HL-60 (cell line): Measurements from ENCODE around the gene BAZ2B.

Experiments
- DNase-seq, 2 experiments: peaks; one replicate each; pipeline ENCODE4 v3.0.0-alpha.2; 2010 to 2020; ENCODE audit warnings: low read depth in 1 of 2, low spot score in 1 of 2
- H3K27ac ChIP-seq: fragments of 250-450 bp; sonication (Bioruptor Pico); replicated peaks from 2 replicates; pipeline ENCODE4 v1.5.1; 2020; ENCODE audit warnings: mild to moderate bottlenecking, moderate library complexity
- H3K27me3 ChIP-seq: fragments of 250-450 bp; sonication (Bioruptor Pico); 2 replicates; pipeline ENCODE4 v1.5.1; 2021; ENCODE audit warnings: mild to moderate bottlenecking, moderate library complexity; ENCODE audit not compliant: insufficient read depth, poor library complexity, severe bottlenecking
- H3K4me3 ChIP-seq: replicated peaks from 2 replicates; pipeline ENCODE4 v1.5.1; 2011; ENCODE audit warnings: mild to moderate bottlenecking, control low read depth, low read length; ENCODE audit not compliant: insufficient read depth
- GABPA ChIP-seq: IDR thresholded peaks from 2 replicates; pipeline ENCODE4 v1.6.1; 2012; ENCODE audit warnings: low read depth
- POLR2AphosphoS5 ChIP-seq: IDR thresholded peaks from 2 replicates; pipeline ENCODE4 v1.6.1; 2012; ENCODE audit warnings: low read depth
- SPI1 ChIP-seq: IDR thresholded peaks from 2 replicates; pipeline ENCODE4 v1.6.1; 2012; ENCODE audit warnings: low read depth, mild to moderate bottlenecking, borderline replicate concordance
- TF ChIP-seq, protein P1 (sequence below): IDR thresholded peaks from one replicate; pipeline ENCODE4 v1.5.1; 2011; ENCODE audit warnings: low read length, control low read depth, inconsistent platforms; ENCODE audit not compliant: insufficient read depth
- TF ChIP-seq, protein P2 (sequence below): IDR thresholded peaks from 2 replicates; pipeline ENCODE4 v1.6.1; 2012; ENCODE audit warnings: low read depth; ENCODE audit not compliant: insufficient replicate concordance

BAZ2B gene

DNA sequence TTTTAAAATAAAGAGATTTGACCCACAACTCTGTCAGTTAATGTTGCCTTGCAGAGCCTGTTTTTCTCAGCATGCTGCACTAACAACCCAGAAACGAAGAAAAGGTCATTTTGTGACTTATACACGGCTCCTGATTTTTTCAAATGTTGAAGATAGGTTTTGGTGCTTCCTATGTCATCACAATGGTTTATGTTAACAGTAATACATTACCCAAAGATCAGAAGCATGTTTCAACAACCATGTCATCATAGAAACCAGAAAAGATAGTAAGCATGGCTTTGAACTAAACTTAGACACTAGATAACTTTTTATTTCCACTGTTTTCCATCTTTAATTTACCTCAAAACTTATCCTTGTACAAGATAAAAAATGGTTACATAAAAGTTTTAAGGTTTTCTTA is 10.1 kb downstream of the BAZ2B start:
- no peak overlapping the region for H3K4me3 ChIP-seq
- H3K27me3 ChIP-seq, result no peaks in the 10 kb centered on the region
- no peak overlapping the region for H3K27ac ChIP-seq
- DNase-seq, result no peak
- TF ChIP-seq GABPA (no peak), SPI1 (no peak), POLR2AphosphoS5 (no peak)
- TF ChIP-seq, protein P1, sequence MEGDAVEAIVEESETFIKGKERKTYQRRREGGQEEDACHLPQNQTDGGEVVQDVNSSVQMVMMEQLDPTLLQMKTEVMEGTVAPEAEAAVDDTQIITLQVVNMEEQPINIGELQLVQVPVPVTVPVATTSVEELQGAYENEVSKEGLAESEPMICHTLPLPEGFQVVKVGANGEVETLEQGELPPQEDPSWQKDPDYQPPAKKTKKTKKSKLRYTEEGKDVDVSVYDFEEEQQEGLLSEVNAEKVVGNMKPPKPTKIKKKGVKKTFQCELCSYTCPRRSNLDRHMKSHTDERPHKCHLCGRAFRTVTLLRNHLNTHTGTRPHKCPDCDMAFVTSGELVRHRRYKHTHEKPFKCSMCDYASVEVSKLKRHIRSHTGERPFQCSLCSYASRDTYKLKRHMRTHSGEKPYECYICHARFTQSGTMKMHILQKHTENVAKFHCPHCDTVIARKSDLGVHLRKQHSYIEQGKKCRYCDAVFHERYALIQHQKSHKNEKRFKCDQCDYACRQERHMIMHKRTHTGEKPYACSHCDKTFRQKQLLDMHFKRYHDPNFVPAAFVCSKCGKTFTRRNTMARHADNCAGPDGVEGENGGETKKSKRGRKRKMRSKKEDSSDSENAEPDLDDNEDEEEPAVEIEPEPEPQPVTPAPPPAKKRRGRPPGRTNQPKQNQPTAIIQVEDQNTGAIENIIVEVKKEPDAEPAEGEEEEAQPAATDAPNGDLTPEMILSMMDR, result no peak
- TF ChIP-seq, protein P2, sequence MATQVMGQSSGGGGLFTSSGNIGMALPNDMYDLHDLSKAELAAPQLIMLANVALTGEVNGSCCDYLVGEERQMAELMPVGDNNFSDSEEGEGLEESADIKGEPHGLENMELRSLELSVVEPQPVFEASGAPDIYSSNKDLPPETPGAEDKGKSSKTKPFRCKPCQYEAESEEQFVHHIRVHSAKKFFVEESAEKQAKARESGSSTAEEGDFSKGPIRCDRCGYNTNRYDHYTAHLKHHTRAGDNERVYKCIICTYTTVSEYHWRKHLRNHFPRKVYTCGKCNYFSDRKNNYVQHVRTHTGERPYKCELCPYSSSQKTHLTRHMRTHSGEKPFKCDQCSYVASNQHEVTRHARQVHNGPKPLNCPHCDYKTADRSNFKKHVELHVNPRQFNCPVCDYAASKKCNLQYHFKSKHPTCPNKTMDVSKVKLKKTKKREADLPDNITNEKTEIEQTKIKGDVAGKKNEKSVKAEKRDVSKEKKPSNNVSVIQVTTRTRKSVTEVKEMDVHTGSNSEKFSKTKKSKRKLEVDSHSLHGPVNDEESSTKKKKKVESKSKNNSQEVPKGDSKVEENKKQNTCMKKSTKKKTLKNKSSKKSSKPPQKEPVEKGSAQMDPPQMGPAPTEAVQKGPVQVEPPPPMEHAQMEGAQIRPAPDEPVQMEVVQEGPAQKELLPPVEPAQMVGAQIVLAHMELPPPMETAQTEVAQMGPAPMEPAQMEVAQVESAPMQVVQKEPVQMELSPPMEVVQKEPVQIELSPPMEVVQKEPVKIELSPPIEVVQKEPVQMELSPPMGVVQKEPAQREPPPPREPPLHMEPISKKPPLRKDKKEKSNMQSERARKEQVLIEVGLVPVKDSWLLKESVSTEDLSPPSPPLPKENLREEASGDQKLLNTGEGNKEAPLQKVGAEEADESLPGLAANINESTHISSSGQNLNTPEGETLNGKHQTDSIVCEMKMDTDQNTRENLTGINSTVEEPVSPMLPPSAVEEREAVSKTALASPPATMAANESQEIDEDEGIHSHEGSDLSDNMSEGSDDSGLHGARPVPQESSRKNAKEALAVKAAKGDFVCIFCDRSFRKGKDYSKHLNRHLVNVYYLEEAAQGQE, result no peak

DNA sequence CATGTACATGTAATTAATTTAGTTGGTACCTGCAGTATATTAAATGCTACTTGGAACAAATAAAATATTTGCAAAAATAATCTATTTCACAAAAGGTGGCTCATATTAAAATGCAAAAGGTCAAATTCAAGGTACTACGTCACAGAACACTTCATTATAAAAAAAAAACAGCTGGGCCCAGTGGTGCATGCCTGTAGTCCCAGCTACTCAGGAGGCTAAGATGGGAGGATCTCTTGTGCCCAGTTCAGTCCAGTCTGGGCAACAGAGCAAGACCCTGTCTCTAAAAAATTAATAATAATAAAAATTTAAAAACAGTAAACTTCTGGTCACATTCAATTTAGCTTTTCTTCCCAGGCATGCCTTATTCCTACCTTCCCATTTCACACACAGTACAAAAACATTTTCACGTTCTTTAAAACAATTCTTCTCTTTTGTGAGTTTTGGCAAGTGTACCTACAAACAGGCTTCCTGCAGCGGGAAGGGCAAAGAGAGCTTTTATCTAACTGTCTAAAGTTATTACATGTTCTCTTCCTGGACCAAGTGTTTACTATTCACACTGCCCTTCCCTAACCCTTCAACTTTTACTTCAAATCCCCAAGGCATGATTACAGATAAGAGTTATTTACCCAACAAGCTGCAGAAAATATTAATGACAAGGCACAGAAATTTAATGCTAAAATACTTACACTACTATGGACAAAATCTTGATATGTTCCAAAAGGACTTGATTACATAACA is 10.7 kb downstream of the BAZ2B start:
- Histone ChIP-seq H3K4me3 (no peak overlapping the region), H3K27me3 (no peaks in the 10 kb centered on the region), H3K27ac (no peak overlapping the region)
- TF ChIP-seq, protein P2, result no peak
- TF ChIP-seq POLR2AphosphoS5 (no peak), GABPA (no peak), SPI1 (no peak)
- TF ChIP-seq, protein P1, result no peak
- no peak for DNase-seq

DNA sequence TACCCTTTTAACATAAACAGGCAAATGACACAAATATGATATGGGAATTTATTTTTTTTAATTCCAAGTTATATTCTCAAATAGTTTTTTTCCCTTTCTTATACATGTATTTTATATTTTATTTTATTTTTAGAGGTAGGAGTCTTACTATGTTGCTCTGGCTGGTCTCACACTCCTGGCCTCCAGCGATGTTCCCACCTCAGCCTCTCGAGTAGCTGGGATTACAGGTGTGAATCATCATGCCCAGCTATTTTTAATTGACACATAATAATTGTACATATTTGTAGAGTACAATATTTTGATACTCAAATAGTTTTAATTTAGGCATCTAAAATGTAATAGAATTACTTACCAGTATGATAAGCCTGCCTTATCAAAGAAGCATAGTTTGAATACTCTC is 12.2 kb downstream of the BAZ2B start:
- no peak for DNase-seq
- Histone ChIP-seq H3K27ac (no peak overlapping the region), H3K27me3 (no peaks in the 10 kb centered on the region), H3K4me3 (no peak overlapping the region)
- TF ChIP-seq SPI1 (no peak), GABPA (no peak), POLR2AphosphoS5 (no peak)
- TF ChIP-seq, protein P1, result no peak
- TF ChIP-seq, protein P2, result no peak
